RPMI7951 (cell line): ENCODE results near the gene CYP26A1. TPM values are rescaled to one million over a fixed set of nuclear protein-coding genes. Genes with fewer than 3 reads are reported as not detected.
"Not testable (repeated sequence)": the region's sequence is repeated elsewhere in the genome, so short reads cannot be mapped to it uniquely, and the experiment has no call there.

Experiments used
- DNase-seq: peaks from one replicate; pipeline ENCODE4 v3.0.0-alpha.2; 2012; ENCODE audit warnings: low read depth
- total RNA-seq: library from RNA; depleted of rRNA; stranded (reverse); fragments of >200 nt; shearing (Covaris generic); gene quantifications from 2 replicates; pipeline ENCODE4 v1.2.3, GENCODE V29; 2014

Gene CYP26A1
- total RNA-seq, 1 experiment from 2014 or later: not detected

GRCh38 chr10:93080350-93081046, 6.8 kb downstream of the CYP26A1 start:
- DNase-seq: peak; percentile 47

- DNase-seq: no peak
These were observed 7.6 kb downstream of the CYP26A1 start for GRCh38 chr10:93081318-93081717.

GRCh38 chr10:93081834-93082233, 8.1 kb downstream of the CYP26A1 start:
- peak; percentile 54 for DNase-seq

GRCh38 chr10:93083743-93084539, 10.2 kb downstream of the CYP26A1 start:
- no peak for DNase-seq

- no peak for DNase-seq
These were observed 11.7 kb downstream of the CYP26A1 start for GRCh38 chr10:93085272-93085859.

GRCh38 chr10:93086289-93086688, 12.6 kb downstream of the CYP26A1 start:
- no peak for DNase-seq

DNA sequence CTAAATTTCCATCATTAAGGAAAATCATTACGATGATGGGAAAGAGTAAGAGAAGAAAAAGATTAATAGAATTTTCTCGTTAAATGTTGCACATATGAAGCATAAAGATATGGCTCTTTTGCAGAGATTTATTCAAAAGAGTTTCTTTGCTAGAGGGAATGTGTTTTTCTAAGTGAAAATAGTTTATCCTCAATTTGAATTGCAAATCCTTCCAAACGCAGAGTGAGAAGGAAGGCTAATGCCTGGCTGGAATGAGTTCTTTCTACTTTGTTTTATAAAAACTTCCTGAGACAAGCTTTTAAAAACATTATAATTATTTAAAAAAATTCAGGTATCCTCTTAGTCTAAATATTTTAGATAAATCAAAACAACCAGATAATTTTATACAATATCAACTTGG, 14.2 kb downstream of the CYP26A1 start:
- no peak for DNase-seq

DNA sequence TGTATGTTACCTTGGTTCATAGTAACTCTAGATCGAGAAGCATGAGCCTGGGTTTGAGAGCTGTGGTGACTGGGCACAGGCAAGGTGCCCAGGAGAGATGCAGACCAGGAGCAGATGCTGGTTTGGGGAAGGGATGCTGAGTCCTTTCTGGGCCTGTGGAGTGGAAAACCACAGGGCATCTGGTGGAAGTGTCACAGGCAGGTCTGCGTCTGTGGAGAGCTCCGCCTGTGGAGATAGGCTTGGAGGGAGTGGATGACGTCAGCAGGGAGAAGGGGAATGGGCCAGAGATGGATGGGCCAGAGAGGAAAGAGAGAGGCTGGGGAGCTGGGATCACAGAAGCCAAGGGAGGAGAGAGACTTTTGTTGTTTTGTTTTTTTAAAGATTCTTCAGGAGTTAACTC, 14.8 kb downstream of the CYP26A1 start:
- no peak for DNase-seq

DNA sequence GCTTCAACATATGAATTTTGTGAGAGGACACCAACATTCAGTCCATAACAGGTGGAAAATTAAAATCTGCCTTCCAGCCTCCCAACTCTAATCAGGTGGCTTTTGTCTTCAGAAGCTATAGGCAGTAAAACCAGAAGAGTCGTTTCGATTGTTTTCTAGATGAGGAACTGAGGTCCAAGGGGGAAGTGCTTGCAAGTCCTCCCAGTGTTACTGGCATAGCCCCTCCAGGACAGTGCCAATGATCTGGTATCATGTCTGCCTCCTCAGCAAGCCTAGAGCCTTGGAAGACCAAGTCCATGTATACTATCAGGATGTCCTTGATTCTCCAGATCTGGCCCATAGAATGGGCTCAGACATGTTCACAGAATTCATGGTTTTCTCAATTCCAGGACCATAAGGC, 16.9 kb downstream of the CYP26A1 start:
- no peak for DNase-seq

- no peak for DNase-seq
These were observed 18.3 kb downstream of the CYP26A1 start for GRCh38 chr10:93091960-93092359.

- DNase-seq: no peak
These were observed 21.5 kb downstream of the CYP26A1 start for GRCh38 chr10:93095225-93095624.

GRCh38 chr10:93096901-93097300, 23.2 kb downstream of the CYP26A1 start:
- no peak for DNase-seq

- no peak for DNase-seq
These were observed 23.7 kb downstream of the CYP26A1 start for GRCh38 chr10:93097386-93097785.

DNA sequence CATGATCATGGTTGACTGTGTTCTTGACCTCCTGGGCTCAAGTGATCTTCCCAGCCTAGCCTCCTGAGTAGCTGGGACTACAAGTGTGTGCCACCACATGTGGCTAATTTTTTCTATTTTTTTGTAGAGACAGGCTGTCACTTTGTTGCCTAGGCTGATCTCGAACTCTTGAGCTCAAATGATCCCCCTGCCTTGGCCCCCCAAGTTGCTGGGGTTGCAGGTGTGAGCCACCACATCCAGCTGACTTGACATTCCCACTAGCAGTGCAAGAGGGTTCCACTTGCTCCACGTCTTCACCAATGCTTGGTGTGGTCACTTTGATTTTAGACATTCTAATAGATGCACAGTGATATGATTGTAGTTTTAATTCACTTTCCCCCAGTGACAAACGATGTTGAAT, 25.1 kb downstream of the CYP26A1 start:
- no peak for DNase-seq

DNA sequence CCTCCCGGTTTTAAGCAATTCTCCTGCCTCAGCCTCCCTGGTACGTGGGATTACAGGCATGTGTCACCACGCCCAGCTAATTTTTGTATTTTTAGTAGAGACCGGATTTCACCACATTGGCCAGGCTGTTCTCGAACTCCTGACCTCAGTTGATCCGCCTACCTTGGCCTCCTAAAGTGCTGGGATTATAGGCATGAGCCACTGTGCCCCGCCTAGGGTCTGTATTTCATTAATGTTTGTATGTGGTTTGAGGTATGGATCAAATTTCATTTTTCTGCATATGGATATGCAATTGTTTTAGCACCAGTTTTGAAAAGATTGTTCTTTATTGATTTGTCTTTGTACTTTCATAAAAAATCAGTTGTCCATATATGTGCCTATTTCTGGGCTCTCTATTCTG, 26.0 kb downstream of the CYP26A1 start:
- DNase-seq: no peak

DNA sequence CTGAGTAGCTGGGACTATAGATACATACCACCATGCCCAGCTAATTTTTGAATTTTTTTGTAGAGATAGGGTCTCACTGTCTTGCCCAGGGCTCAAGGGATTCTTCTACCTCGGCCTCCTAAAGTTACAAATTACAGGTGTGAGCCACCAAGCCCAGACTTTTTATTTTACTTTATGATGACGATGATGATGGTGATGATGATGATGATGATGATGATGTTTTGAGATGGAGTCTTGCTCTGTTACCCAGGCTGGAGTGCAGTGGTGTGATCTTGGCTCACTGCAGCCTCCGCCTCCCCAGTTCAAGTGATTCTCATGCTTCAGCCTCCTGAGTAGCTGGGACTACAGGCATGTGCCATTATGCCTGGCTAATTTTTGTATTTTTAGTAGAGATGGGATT, 27.5 kb downstream of the CYP26A1 start:
- not testable (repeated sequence) for DNase-seq

- no peak for DNase-seq
These were observed 30.3 kb downstream of the CYP26A1 start for GRCh38 chr10:93103953-93104352.

DNA sequence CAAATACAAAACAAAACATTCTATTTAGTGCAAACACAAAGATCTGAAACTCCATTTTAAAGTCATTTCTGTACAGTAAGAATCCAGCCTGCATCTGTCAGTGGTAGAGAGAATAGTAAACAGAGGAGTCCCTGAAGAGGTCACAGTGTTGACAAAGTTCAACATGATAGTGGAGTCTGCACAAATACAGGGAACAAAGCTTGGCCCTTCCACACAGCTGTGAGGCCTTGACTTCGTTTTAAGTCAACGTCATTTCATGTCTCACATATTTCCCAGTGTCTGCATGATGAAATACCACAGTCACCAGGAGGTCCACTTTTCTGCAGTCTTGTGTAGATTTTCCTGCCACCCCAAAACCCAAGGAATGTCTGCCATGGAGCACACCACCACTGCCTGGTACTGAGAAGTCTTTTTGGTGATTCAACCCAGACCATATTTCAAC, 33.0 kb downstream of the CYP26A1 start:
- DNase-seq: peak; percentile 5

DNA sequence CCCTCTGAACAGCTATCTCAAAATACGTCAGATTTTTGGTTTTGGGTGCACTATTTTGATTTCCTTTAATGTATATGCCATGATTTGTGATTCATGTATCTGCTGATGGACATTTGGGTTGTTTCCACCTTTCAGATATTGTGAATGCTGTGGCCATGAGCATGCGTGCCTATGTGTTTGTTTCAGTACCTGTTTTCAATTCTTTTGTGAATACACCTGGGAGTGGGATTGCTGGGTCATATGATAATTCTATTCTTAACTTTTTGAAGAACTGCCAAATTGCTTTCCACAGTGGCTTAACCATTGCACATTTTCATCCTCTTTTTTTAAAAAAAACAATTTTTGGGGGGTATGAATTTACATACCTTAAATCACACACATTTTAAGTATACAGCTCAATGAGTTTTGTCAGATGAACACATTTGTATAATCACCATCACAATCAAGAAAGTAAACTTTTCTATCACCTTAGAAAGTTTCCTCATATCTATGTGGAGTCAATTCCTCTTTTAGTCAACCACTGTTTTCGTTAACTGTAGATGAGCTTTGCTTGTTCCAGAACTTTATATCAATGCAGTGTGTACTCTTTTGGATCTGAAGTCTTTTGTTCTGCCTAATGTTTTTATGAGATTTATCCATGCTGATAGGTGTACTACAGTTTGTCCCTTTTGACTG, 36.9 kb downstream of the CYP26A1 start:
- no peak for DNase-seq

- no peak for DNase-seq
These were observed 39.3 kb downstream of the CYP26A1 start for GRCh38 chr10:93113042-93113441.

- DNase-seq: peak; percentile 53
These were observed 42.1 kb downstream of the CYP26A1 start for GRCh38 chr10:93115661-93116383.

- no peak for DNase-seq
These were observed 47.6 kb downstream of the CYP26A1 start for GRCh38 chr10:93121311-93121710.
